Vagina (tissue), 2 donors: ENCODE measurements around the gene LMOD2.

Experiments
- CTCF ChIP-seq, 3 experiments: fragments of 450-650 bp in 2 of 3; fragments of 200-600 bp in 1 of 3; sonication (generic) in 1 of 3; IDR thresholded peaks; one replicate each; pipeline ENCODE4 v1.5.1; 2017 to 2019; ENCODE audit warnings: antibody characterized with exemption in 3 of 3, mild to moderate bottlenecking in 2 of 3, moderate library complexity in 2 of 3
- POLR2A ChIP-seq, 2 donors: fragments of 450-650 bp; IDR thresholded peaks; one replicate each; pipeline ENCODE4 v1.6.1; 2017; ENCODE audit warnings: antibody characterized with exemption in 2 of 2, mild to moderate bottlenecking in 2 of 2, moderate library complexity in 2 of 2

- TF ChIP-seq POLR2A (IDR thresholded peaks at IDR 0.05) (no peak), CTCF (IDR thresholded peaks at IDR 0.05) (no peak)
Measured at GRCh38 chr7:123650595-123650994, 5.1 kb upstream of the LMOD2 start.
